GM19455 (cell line): ENCODE measurements around the gene SLC6A6.

Experiments used
- ATAC-seq: cut with Tn5 transposase; IDR thresholded peaks from one replicate; pipeline ENCODE4 v1.9.1; 2021; ENCODE audit not compliant: unreplicated experiment

Gene SLC6A6

DNA sequence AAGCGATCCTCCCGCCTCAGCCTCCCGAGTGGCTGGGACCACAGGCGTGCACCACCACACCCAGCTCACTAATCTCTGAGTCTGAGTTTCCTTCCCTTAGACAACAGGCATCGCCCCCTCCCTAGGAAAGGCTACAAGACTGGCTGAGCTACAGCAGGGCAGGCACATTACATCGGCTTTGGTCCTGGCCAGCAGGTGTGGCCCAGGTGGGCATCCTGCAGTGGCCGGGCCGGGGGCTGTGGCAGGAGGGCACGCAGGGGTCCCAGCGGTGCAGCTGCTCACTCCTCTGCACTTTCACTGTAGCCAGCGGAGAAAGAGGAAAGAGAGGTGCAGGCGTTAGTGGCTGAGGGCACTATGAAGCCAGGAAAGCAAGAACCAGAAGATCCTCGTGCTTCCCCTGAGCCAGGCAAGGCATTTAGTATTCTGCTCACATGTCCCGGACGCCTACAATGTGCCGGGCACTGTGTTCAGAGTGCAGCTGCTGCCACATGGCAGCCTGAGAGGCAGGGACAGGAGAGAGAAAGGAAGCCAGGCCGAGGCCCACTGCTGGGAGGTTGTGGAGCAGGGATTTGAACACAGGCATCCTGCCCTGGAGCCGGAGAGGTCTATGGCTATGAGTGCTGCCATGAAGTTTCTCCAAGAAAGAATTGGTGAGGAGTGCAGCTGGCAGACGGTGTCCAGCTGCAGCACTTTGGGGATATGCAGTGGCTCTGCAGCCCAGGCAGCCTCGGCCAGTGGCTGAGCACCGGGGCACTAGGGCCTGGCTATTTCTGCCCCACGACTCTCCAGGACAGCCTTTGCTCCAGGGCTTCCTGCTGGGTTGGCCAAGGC, 115.4 kb downstream of the SLC6A6 start:
- ATAC-seq = no peak

DNA sequence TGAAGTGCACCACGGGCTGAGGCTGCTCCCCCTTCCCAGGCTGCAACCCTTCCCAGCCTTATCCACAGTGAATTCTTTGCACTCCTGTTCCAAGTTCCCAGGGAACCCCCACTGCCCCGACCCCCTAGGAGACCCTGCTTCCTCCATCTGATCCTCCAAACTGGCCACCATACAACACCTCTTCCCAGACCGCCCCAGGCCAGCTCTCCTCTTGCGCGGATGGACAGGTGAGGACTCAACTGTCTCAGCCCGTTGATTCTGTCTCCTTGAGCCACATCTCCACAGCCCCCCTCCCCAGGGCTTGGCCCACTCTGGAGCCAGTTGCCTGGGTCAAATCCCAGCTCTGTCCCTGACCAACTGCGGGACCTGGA, 116.0 kb downstream of the SLC6A6 start:
- no peak for ATAC-seq

DNA sequence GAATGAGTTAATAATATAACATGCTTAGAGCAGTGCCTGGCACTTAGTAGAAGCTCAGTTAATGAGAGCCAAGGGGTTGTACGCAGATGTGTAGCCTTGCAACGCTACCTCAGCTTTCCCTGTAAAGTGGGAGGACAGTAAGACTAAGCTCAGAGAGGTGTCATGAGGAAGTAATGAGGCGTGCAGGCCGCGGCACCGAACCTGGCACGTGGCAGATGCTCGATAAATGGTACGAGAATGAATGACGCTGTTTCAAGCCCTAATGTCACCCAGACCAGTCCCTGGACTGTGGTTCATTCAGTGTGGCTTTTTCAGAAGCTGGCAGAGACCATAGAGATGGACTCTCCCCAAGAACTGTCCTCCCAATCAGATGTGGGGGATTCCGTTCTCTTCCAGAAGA, 116.5 kb downstream of the SLC6A6 start:
- ATAC-seq = no peak

DNA sequence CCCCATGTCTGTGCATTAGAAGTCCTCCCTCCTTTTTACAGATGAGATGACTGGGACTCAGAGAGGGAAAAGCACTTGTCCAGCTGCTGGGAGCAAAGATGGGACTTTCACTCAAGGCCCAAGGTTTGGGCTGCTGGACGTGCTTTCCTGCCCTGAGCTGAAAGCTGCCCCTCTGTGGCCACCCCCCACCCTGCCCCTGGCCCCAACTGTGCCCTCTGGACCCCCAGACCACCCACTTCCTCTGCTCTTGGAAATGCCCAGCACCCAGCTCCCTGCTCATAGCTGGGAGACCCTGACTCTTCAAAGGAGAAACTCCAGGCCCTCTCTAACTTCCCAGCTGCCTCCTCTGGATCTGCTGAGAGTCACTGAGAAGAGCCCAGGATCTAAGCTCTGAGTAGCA, 117.0 kb downstream of the SLC6A6 start:
- ATAC-seq = no peak

DNA sequence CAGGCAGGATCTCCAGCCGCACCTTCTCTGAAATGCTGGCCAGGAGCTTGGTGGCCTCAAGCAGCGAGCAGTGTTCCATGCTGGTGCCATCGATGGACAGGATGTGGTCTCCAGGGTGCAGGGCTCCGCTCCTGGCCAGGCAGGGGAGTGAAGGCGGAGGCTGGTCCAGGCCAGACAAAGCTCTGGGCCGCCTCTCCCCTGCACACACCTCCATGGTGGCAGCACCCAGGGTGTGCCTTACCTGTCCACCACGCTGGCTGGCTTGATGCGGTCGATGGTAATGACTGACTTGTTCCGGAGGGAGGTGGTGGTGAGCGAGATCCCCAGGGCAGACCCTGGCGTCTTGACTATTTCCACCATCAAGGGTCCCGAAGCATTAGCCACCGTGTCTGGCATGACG, 117.7 kb downstream of the SLC6A6 start:
- ATAC-seq = no peak

DNA sequence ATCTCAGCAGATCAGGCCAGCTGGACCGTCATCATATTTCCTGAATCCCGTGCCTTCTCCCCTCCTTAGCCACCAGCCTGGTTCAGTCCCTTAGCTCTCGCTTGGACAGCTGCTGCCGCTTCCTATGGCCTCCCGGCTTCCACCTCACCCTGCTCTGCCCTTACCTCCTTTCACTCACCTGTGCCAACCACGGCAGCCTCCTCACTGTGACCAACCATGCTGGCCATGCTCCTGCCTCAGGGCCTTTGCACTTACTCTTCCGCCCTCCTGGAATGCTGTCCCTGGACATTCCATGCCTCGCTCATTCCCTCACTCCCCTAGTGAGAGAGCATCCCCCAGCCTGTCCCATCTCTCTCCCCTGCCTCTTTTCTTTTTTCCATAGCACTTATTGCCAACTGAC, 118.6 kb downstream of the SLC6A6 start:
- no peak for ATAC-seq

DNA sequence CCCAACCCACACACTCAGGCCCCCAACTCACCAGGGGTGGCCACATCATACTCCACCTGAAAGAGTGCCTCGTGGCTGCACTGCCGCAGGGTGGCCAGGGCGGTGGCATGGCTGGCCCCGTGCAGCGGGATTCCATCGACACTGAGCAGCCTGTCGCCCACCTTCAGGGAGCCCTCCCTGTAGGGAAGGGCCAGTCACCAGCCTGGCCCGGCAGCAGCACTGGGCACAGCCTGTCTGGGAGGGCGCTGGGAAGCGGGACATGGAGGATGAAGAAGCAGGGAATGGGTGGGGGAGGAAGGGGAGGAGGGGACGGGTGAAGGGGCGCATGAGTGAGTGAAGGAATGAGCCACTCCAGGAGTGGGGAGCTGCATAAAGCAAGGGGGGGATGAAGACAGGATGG, 119.2 kb downstream of the SLC6A6 start:
- no peak for ATAC-seq

DNA sequence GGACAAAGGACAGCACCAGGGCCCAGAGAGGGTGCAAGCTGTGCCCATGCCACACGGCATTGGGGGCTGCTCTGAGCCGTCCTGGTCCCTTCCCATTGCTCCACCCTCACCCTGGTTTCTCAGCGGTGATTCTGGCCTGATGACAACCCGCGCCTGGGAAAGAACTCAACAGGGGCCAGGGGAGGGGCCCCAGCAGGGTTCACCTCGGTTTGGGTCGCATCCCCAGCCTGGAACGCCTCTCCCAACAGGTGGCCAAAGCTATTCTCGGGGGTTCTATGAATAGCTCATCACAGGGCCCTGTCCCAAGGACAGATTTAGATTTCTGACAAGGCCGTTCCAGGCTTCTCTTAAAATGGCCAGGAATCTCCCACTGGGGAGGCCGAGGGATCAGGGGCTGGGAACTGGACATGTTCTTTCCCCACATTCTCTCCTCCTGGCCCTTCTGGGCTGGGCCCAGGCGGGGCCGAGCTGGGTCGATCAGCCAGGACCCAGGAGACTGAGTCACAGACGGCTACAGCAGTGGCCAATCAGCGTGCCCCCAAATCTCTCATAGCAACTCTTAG, 119.8 kb downstream of the SLC6A6 start:
- no peak for ATAC-seq

DNA sequence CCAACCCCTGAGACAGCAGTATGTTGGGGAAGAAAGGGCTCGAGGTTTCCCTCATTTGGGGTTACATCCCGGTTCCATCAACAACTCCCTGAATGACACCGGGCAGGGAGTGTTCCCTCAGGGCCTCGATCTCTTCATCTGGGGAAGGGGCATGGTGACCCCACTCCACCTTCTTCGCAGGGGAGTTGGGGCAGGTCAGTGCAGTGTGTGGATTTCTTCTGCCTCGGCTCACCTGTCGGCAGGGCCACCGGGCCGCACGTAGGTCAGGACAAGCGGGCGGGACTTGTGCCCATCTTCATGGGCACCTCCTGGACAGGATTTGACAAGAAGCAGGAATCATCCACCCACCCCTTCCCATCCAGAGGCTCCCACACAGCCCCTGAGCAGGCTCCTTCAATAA, 120.4 kb downstream of the SLC6A6 start:
- no peak for ATAC-seq

DNA sequence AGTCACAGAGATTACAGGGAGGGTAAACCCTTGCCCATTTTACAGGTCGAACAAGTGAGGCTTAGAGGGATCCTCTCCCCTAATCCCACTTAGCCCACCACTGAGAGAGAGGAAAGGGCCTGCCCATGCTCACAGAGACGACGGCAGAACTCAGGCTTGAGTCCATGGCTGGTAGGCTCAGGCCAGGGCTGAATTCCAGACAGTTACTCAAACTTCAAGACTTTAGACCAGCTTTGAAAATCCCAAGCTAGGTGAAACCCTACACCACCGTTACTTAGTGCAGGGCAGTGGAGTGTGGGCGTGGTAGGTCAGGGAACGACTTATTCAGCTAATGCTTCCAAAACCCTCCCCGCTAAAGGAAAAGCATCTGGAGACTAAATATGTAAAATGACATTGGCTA, 121.4 kb downstream of the SLC6A6 start:
- ATAC-seq = no peak

DNA sequence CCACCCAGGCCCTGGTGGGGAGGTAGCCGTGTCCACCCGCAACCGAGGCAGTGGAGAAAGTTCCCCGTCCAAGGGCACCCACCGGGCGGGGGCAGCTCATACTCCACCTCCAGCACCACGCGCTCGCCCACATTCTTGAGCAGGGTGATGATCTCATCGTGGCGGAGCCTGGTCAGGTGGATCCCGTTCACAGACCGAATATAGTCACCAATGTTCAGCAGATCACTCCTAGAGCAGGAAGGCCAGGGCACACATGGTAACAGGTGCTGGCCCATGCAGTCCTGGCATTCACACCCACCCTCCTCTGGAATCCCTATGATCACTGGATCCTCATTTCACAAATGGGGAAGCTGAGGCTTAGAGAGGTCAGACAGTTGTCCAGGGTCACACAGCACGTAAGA, 121.9 kb downstream of the SLC6A6 start:
- ATAC-seq = no peak

DNA sequence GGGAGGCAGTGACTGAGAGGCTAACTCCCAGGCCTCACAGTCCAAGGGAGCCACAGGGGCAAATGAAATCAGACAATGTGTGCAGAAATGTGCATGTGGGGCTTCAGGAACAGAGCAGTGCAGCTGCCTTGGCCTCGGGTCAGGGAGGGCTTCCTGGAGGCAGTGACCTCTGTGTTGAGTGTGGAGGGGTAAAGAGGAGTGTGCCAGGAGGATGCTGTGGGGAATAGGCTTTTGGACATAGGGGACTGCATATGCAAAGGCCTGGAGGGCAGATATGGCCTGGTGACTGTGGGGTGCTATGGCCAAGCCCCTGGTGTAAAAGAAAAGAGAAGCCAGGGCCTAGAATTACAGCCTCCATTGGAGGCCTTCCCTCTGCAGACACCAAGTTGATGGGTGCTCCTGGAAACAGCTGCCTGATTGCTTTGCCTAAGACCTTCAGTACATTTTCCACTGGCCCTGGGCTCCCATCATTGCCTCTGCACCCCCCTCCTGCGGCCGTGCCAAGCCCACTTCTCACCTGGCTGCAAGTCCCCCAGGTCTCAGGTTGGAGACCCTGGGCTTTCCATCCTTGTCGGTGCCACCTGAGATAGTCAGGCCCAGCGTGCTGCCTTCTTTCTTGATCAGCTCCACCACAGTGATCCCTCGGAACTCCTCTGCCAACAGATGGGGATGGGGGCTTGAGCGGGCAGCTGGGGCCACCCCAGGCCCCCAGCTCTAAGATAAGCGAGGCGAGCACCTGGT, 122.7 kb downstream of the SLC6A6 start:
- no peak for ATAC-seq

DNA sequence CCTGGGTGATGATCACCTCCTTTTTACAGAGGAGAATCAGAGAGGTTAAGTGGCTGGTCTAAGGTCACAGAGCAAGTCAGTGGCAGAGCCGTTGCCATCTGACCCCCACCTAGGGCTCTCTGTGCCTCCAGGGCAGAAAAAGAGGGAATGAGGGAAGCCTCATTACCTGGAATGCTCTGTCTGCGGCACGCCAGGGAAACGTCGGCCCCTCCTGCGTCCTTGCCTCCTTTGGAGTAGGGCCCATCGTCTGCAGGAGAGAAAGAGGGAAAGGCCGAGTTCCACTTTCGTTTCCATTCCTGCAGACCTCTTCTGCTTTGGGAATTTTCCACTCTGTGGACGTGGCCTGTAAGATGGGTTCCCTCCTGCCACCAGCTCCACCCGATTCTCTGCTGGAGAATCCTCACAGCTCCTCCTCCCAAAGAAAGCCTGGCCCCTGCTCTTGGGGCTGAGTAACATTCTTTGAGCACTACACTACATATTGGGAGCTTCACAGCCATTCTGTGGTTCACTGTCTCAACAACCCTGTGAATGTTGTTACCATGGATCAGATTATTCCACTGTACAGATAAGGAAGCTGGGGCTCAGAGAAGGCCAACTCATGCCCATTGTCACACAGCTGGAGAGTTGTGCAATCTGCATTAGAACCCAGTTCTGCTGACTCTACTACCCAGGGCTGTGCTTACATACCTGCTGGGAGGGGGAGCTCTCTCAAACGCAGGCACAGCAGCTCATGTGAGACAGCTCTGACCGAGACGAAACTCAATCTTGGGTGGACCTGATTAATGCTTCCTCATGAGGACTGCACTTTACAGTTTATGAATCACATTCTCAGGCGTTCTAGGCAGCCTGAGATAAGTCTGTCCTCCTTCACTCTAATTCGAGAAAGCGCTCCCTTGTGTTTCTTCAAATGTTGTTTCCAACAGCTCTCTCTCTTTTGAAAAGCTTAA, 123.6 kb downstream of the SLC6A6 start:
- no peak for ATAC-seq

DNA sequence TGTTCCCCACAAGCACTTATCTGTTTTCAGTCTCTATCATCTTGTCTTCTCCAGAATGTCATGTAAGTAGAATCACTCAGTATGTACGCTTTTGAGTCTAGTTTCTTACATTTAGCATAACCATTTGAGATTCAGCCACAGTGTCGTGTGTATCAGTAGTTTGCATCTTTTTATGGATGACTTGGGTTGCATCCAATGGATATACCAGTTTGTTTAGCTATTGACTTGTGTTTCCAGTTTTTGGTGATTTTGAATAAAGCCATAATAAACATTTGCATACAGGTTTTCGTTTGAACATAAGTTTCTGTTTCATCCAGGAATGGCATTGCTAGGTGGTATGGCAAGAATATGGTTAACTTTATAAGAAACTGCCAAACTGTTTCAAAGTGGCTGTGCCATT, 125.7 kb downstream of the SLC6A6 start:
- ATAC-seq = no peak

DNA sequence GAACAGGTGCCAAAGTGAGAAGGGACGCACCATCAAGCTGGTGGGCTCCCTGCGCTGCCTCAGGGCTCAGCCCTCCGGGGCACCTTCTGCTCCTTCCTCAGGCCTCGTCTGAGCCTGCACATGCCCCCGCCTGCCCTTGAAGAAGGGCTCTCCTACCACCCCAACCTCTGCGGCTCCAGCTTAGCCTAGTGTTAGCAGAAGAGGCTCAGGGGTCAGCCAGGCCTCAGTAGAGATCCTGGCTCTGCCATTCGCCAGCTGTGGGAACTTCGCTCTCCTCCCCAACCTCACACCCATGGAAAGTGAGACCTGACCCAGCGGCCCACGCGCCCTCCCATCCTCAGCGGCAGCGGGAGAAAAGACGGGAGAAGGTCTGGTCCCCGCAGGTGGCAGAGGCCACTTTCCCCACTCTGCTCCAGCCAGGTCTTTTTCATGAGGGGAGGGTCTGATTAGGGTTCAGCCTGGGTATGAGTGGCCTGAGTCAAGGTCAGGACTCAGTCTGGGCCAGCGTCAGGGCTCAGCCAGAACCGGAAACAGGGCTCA, 129.5 kb downstream of the SLC6A6 start:
- ATAC-seq = no peak

DNA sequence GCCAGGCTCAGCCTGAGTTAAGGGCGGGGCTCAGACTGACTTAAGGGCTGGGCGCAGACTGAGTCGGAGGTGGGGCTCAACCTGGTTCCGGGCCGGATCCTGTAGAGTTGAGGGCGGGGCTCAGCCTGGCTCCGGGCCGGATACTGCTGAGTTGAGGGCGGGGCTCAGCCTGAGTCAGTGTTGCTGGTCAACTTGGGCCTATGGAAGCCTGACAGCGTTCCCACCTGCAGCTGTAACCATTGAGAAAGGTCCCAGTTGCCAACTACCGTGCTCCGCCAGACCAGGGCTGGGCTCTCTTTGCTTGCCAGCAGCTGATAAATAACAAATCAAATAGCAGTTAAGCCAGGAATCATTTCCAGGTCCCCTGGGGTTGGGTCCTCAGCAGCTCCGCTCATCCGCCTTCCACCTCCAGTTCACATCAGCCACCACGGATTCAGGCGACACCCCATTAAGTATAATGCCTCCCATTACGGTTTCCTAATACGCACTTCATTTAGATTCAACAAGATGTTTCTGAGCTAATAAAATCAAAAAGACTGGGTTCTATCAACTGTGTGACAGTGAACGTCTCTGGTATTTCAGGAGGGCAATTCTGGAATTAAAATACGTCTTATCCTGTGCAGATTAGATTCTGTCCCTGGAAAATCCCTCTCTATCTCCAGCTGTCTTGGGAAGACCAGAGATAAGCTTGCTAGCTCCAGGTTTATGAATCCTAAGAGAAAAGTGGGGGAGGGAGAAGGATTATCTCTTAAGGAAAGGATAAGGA, 130.5 kb downstream of the SLC6A6 start:
- no peak for ATAC-seq

DNA sequence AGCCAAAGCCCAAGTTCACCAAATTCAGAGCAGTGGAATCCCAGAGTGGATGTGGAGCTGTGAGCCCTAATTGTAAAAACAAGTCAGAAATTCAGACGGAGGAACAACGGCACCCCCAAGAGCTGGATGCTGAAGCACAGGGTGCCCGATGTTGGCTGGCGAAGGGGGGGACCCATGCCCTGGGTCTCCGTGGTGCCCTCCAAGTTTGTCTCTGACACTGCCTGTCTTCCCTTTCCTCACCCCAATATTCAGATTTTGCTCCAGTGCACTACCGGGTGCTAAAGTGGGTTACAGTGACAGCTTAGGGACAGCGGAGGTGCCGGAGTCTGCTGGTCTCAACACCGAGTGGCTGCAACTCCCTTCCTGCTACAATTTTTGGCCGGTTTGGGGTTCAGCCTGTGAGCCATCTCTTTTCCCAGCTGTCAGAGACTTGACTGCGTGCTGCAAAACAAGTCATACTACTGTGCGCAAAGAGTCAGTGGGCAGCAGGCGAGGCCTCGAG, 131.1 kb downstream of the SLC6A6 start:
- no peak for ATAC-seq

DNA sequence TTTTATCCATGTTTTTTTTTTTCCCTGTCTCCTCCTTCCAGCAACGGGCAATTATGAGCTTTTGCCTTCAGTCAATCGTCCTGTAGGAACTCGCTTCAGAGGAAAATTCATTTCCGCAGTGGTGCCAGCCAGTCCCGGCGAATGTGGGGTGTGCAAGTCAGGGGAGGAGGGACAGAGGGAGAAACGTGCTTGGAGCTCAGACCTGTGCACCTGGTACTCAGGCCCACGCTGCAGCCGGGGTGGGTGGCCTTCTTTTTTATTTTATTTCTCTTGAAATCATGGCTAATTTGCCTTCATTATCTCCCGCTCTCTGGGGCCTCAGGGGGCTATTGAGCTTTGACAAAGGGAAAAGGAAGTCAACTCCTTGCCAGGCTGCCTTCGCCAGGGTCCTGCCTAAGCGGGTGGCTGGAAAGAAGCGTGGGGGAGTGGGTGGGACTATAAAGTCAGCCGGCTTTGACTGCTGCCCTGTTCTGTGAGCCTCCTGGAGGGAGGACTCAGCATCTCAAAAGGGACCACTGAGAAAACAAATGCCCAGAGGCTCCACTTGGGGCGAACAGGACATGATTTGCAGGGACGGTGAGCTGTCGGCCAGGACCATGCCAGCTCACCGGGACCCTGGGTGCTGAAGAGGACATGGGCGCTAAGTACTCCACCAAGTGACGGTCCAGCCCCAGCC, 132.2 kb downstream of the SLC6A6 start:
- no peak for ATAC-seq

DNA sequence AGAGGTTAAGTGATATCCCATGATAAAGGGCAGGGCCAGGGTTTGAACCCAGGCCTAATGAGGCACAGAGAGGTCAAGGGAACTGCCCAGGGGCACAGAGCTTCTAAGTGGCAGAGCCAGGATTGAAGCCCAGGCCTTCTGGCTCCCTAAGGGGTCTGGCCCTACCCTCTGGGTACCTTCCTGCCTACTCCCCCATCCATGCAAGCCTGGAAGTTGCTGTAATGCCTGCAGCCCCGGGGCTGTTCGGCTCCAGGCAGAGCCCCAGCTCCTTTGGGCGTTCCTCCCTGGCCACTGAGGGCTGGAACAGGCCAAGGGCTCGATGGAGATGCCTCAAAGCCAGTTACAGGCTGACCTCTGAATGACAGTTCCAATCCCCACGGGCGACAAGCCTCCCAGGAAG, 133.2 kb downstream of the SLC6A6 start:
- no peak for ATAC-seq
